SK-N-SH (cell line): ENCODE measurements around the gene CDH18. TPM values are rescaled to one million over a fixed set of nuclear protein-coding genes. Genes with fewer than 3 reads are reported as not detected.

ENCODE experiments used
- CTCF ChIA-PET: fragments of 300-600, 350-600 bp; formaldehyde crosslinking; extraction: SDS; loops from one replicate; lab custom pipeline; 2021; lab: Yijun Ruan, JAX
- POLR2A ChIA-PET: fragments of 350-600 bp; sonication (Branson Sonifier 250); formaldehyde crosslinking; extraction: SDS; loops from one replicate; lab custom pipeline; 2020; ENCODE audit warnings: antibody characterized with exemption, inconsistent platforms; lab: Yijun Ruan, JAX
- DNase-seq: peaks from one replicate; pipeline ENCODE4 v3.0.0; 2012
- H2AFZ ChIP-seq: fragments of 200-600 bp; sonication (generic); 2 replicates; pipeline ENCODE4 v1.8.1; 2016; ENCODE audit warnings: antibody characterized with exemption, mild to moderate bottlenecking, low read depth
- H3F3A ChIP-seq: fragments of 200-600 bp; sonication (generic); replicated peaks from 2 replicates; pipeline ENCODE3; 2016; ENCODE audit warnings: antibody characterized with exemption, mild to moderate bottlenecking; ENCODE audit not compliant: insufficient read depth
- H3K27ac ChIP-seq, 2 experiments: fragments of 200-500 bp in 1 of 2; fragments of 200-600 bp in 1 of 2; sonication (Bioruptor generic) in 1 of 2; sonication (generic), shearing (Covaris generic) in 1 of 2; 2 replicates each; pipeline versions ENCODE4 v1.5.1 to v1.6.1; 2014 to 2016; ENCODE audit warnings: low read depth in 2 of 2, inconsistent platforms in 1 of 2, low read length in 1 of 2, mild to moderate bottlenecking in 1 of 2, mixed read lengths in 1 of 2
- H3K27me3 ChIP-seq: fragments of 200-600 bp; sonication (generic), shearing (Covaris generic); 2 replicates; pipeline ENCODE4 v1.6.1; 2016; ENCODE audit warnings: mixed run types; ENCODE audit not compliant: insufficient read depth
- H3K36me3 ChIP-seq, 2 experiments: fragments of 200-500 bp in 1 of 2; fragments of 200-600 bp in 1 of 2; sonication (Bioruptor generic) in 1 of 2; sonication (generic) in 1 of 2; replicated peaks in 1 of 2; 2 replicates each; pipeline versions ENCODE3 to v1.5.1; 2014 to 2016; ENCODE audit warnings: low read length in 1 of 2, mild to moderate bottlenecking in 1 of 2; ENCODE audit not compliant: insufficient read depth in 2 of 2, control insufficient read depth in 1 of 2
- H3K4me1 ChIP-seq, 2 experiments: fragments of 200-500 bp in 1 of 2; fragments of 200-600 bp in 1 of 2; sonication (Bioruptor generic) in 1 of 2; sonication (generic), shearing (Covaris generic) in 1 of 2; 2 replicates each; pipeline versions ENCODE4 v1.5.1 to v1.6.1; 2014 to 2016; ENCODE audit warnings: low read depth in 1 of 2, low read length in 1 of 2, mixed run types in 1 of 2; ENCODE audit not compliant: insufficient read depth in 2 of 2, control insufficient read depth in 1 of 2
- H3K4me2 ChIP-seq: fragments of 200-600 bp; sonication (generic), shearing (Covaris generic); 2 replicates; pipeline ENCODE4 v1.6.1; 2017; ENCODE audit warnings: mixed run types
- H3K4me3 ChIP-seq, 2 experiments: fragments of 200-500 bp in 1 of 2; fragments of 200-600 bp in 1 of 2; sonication (Bioruptor generic) in 1 of 2; sonication (generic), shearing (Covaris generic) in 1 of 2; 2 replicates each; pipeline versions ENCODE4 v1.5.1 to v1.8.1; 2014 to 2016; ENCODE audit warnings: low read depth in 2 of 2, inconsistent platforms in 1 of 2, low read length in 1 of 2, mild to moderate bottlenecking in 1 of 2, mixed read lengths in 1 of 2, moderate library complexity in 1 of 2
- H3K79me2 ChIP-seq: fragments of 200-600 bp; sonication (generic); 2 replicates; pipeline ENCODE4 v1.8.1; 2017; ENCODE audit warnings: mild to moderate bottlenecking; ENCODE audit not compliant: insufficient read depth
- H3K9ac ChIP-seq: fragments of 200-600 bp; sonication (generic); 2 replicates; pipeline ENCODE4 v1.6.1; 2017; ENCODE audit warnings: mixed run types
- H3K9me2 ChIP-seq: fragments of 200-600 bp; sonication (generic); 2 replicates; pipeline ENCODE4 v1.6.1; 2017; ENCODE audit warnings: mixed run types
- H3K9me3 ChIP-seq: fragments of 200-600 bp; sonication (generic); 2 replicates; pipeline ENCODE4 v1.6.1; 2017; ENCODE audit warnings: mixed run types, mild to moderate bottlenecking, moderate library complexity
- H4K20me1 ChIP-seq: fragments of 200-600 bp; sonication (generic); 2 replicates; pipeline ENCODE4 v1.6.1; 2017; ENCODE audit warnings: mild to moderate bottlenecking, mixed run types; ENCODE audit not compliant: insufficient read depth
- CHD2 ChIP-seq: fragments of 150-350 bp; IDR thresholded peaks from 2 replicates; pipeline ENCODE4 v1.6.1; 2018; ENCODE audit warnings: low read length; ENCODE audit not compliant: partially characterized antibody
- CTCF ChIP-seq: fragments of 200-600 bp; sonication (generic); IDR thresholded peaks from 2 replicates; pipeline ENCODE4 v1.6.1; 2017; ENCODE audit warnings: antibody characterized with exemption, mild to moderate bottlenecking, moderate library complexity
- ELF1 ChIP-seq: IDR thresholded peaks from 2 replicates; pipeline ENCODE4 v1.4.0; 2012
- EP300 ChIP-seq, 2 experiments: IDR thresholded peaks; 2 replicates each; pipeline versions ENCODE4 v1.4.0 to v1.6.1; 2012; ENCODE audit warnings: borderline replicate concordance in 1 of 2, low read depth in 1 of 2, low read length in 1 of 2
- EZH2phosphoT487 ChIP-seq: fragments of 200-600 bp; sonication (generic); IDR thresholded peaks from 2 replicates; pipeline ENCODE4 v1.6.1; 2017; ENCODE audit warnings: low read depth, mixed run types, mild to moderate bottlenecking, antibody characterized with exemption, moderate library complexity, borderline replicate concordance
- FOXJ3 ChIP-seq: sonication (generic); formaldehyde crosslinking; IDR thresholded peaks from 2 replicates; pipeline ENCODE4 v1.5.1; 2020; ENCODE audit warnings: mild to moderate bottlenecking, missing genetic modification reagents
- FOXM1 ChIP-seq: IDR thresholded peaks from 2 replicates; pipeline ENCODE4 v1.4.0; 2012; ENCODE audit warnings: low read depth, mild to moderate bottlenecking
- GABPA ChIP-seq: IDR thresholded peaks from 2 replicates; pipeline ENCODE4 v1.4.0; 2012; ENCODE audit warnings: low read depth, mild to moderate bottlenecking
- GATA2 ChIP-seq: sonication (generic); formaldehyde crosslinking; IDR thresholded peaks from 2 replicates; pipeline ENCODE4 v1.5.0; 2020; ENCODE audit warnings: mild to moderate bottlenecking, missing genetic modification reagents
- IRF3 ChIP-seq: fragments of 150-350 bp; IDR thresholded peaks from 2 replicates; pipeline ENCODE4 v1.6.1; 2016; ENCODE audit warnings: mild to moderate bottlenecking, low read depth, low read length
- JUND ChIP-seq: IDR thresholded peaks from 2 replicates; pipeline ENCODE4 v1.4.0; 2012
- MAX ChIP-seq: IDR thresholded peaks from 2 replicates; pipeline ENCODE4 v1.4.0; 2012; ENCODE audit warnings: low read depth
- MEF2A ChIP-seq: IDR thresholded peaks from 2 replicates; pipeline ENCODE4 v1.4.0; 2012; ENCODE audit warnings: low read depth, borderline replicate concordance
- MXI1 ChIP-seq: IDR thresholded peaks from 2 replicates; pipeline ENCODE4 v1.6.1; 2012; ENCODE audit warnings: mild to moderate bottlenecking, low read depth, low read length, improper control_type of control experiment
- NFIC ChIP-seq: IDR thresholded peaks from 2 replicates; pipeline ENCODE4 v1.4.0; 2012; ENCODE audit warnings: borderline replicate concordance
- PBX3 ChIP-seq: IDR thresholded peaks from 2 replicates; pipeline ENCODE4; 2012
- POLR2AphosphoS5 ChIP-seq: IDR thresholded peaks from 2 replicates; pipeline ENCODE4 v1.6.1; 2012; ENCODE audit warnings: low read depth, low read length
- RAD21 ChIP-seq: IDR thresholded peaks from 2 replicates; pipeline ENCODE4 v1.6.1; 2012; ENCODE audit warnings: mild to moderate bottlenecking, low read length
- RXRA ChIP-seq: IDR thresholded peaks from 2 replicates; pipeline ENCODE4 v1.4.0; 2012; ENCODE audit warnings: low read depth, mild to moderate bottlenecking, borderline replicate concordance
- SIN3A ChIP-seq: IDR thresholded peaks from 2 replicates; pipeline ENCODE4 v1.6.1; 2012; ENCODE audit warnings: low read depth, mild to moderate bottlenecking, low read length, moderate library complexity, borderline replicate concordance
- TAF1 ChIP-seq: IDR thresholded peaks from 2 replicates; pipeline ENCODE4 v1.6.1; 2012; ENCODE audit warnings: low read depth, mild to moderate bottlenecking, low read length, moderate library complexity, borderline replicate concordance
- TCF12 ChIP-seq: IDR thresholded peaks from 2 replicates; pipeline ENCODE4 v1.4.0; 2012
- USF1 ChIP-seq: IDR thresholded peaks from 2 replicates; pipeline ENCODE4 v1.4.0; 2012; ENCODE audit warnings: low read depth, borderline replicate concordance
- YY1 ChIP-seq: IDR thresholded peaks from 2 replicates; pipeline ENCODE4 v1.4.0; 2012; ENCODE audit warnings: low read depth, mild to moderate bottlenecking
- WGBS: methylation state at CpG from one replicate; pipeline ENCODE4 v1.1.6; 2017; ENCODE audit warnings: low lambda C conversion rate; 5-methylcytosine and 5-hydroxymethylcytosine counted together
- polyA plus RNA-seq, 3 experiments: library from polyadenylated mRNA; depleted of rRNA; stranded (reverse); fragments of >200 nt; gene quantifications; 2 replicates each; pipeline ENCODE4 v1.2.3, GENCODE V29; 2012

The CDH18 gene
- polyA plus RNA-seq, 1 of the 3 experiments (the other 2 are of a cell fraction), result 6.0 TPM

- TF ChIP-seq SIN3A (no peak), FOXM1 (no peak), MAX (no peak), USF1 (no peak), JUND (no peak), TCF12 (no peak)
Observed at GRCh38 chr5:19918780-19919179, 69.2 kb downstream of the CDH18 start (continued).

- H3K36me3 ChIP-seq, result no peaks in the 10 kb centered on the region
- WGBS, result 44% methylated on average over 5 of the region's 5 CpGs
- no peaks in the 10 kb centered on the region for H3K4me1 ChIP-seq
- no peak overlapping the region for H3K27ac ChIP-seq
- no peak overlapping the region for H3K4me2 ChIP-seq
- TF ChIP-seq IRF3, result no peak
- no peak for TF ChIP-seq MXI1
- no peak for TF ChIP-seq RXRA
- no peak for TF ChIP-seq FOXM1
- TF ChIP-seq POLR2AphosphoS5, result no peak
- no peak for TF ChIP-seq EP300 (IDR thresholded peaks at IDR 0.05; ENCODE audit: borderline replicate concordance in 1 of 2, low read depth in 1 of 2, low read length in 1 of 2)
- TF ChIP-seq CHD2, result no peak
- no peak for TF ChIP-seq GATA2 (CRISPR knock-in tag)
- no peak for TF ChIP-seq NFIC
- POLR2A ChIA-PET, result no interaction called here
- H3K9me3 ChIP-seq, result no peaks in the 10 kb centered on the region
- H3K79me2 ChIP-seq, result no peaks in the 10 kb centered on the region
- H2AFZ ChIP-seq, result no peak overlapping the region
- DNase-seq, result no peak
- H3K4me3 ChIP-seq, result no peak overlapping the region
- no peak overlapping the region for H3K9ac ChIP-seq
- H4K20me1 ChIP-seq, result no peaks in the 10 kb centered on the region
- H3K9me2 ChIP-seq, result no peaks in the 10 kb centered on the region
- H3F3A ChIP-seq, result no peaks in the 10 kb centered on the region
- CTCF ChIA-PET, result interaction anchor here (0.8 kb wide), 1 partner anchor 22 kb away, joined by 3 read pairs; no protein-coding TSS in a partner anchor
- H3K27me3 ChIP-seq, result no peaks in the 10 kb centered on the region
Observed at GRCh38 chr5:19917588-19918122, 70.3 kb downstream of the CDH18 start.

- Histone ChIP-seq H3K9ac (no peak overlapping the region), H3K36me3 (no peaks in the 10 kb centered on the region), H3K4me1 (no peaks in the 10 kb centered on the region), H3K27ac (no peak overlapping the region), H3K27me3 (no peaks in the 10 kb centered on the region), H3K4me3 (no peak overlapping the region), H3F3A (no peaks in the 10 kb centered on the region), H2AFZ (no peak overlapping the region), H3K9me3 (no peaks in the 10 kb centered on the region), H3K9me2 (no peaks in the 10 kb centered on the region), H3K4me2 (no peak overlapping the region), H3K79me2 (no peaks in the 10 kb centered on the region), H4K20me1 (no peaks in the 10 kb centered on the region)
- CTCF ChIA-PET, result no interaction called here
- POLR2A ChIA-PET, result no interaction called here
- WGBS, result 46% methylated on average over 4 of the region's 4 CpGs
- DNase-seq, result no peak
- TF ChIP-seq MEF2A (no peak), FOXM1 (no peak), TAF1 (no peak), FOXJ3 (CRISPR knock-in tag) (no peak), EZH2phosphoT487 (no peak), ELF1 (no peak), PBX3 (no peak), CHD2 (no peak), CTCF (no peak), YY1 (no peak), JUND (no peak), TCF12 (no peak), RAD21 (no peak), GABPA (no peak)
Observed at GRCh38 chr5:19910136-19910535, 77.9 kb downstream of the CDH18 start.
